ENCODE measurements around the gene PRKCSH.
"Not testable (repeated sequence)": the region's sequence is repeated elsewhere in the genome, so short reads cannot be mapped to it uniquely, and the experiment has no call there.

Gene PRKCSH

GRCh38 chr19:11450570-11451326 is 15.3 kb downstream of the PRKCSH start:
- DNase-seq (ENCODE audit: low spot score): no peak

- no peak for DNase-seq (ENCODE audit: low spot score)
Measured at GRCh38 chr19:11451327-11451870, 16.0 kb downstream of the PRKCSH start.

GRCh38 chr19:11451871-11452619 is 16.6 kb downstream of the PRKCSH start:
- DNase-seq (ENCODE audit: low spot score): no peak

GRCh38 chr19:11452620-11453310 is 17.3 kb downstream of the PRKCSH start:
- no peak for DNase-seq (ENCODE audit: low spot score)

- DNase-seq (ENCODE audit: low spot score): no peak
Measured at GRCh38 chr19:11453468-11454341, 18.3 kb downstream of the PRKCSH start.

- not testable (repeated sequence) for DNase-seq (ENCODE audit: low spot score)
Measured at GRCh38 chr19:11455233-11455554, 19.8 kb downstream of the PRKCSH start.

- no peak for DNase-seq (ENCODE audit: low spot score)
Measured at GRCh38 chr19:11456659-11457058, 21.2 kb downstream of the PRKCSH start.

- DNase-seq (ENCODE audit: low spot score): peak; percentile 95
Measured at GRCh38 chr19:11457115-11457514, 21.7 kb downstream of the PRKCSH start.

- no peak for DNase-seq (ENCODE audit: low spot score)
Measured at GRCh38 chr19:11457831-11458230, 22.4 kb downstream of the PRKCSH start.

- DNase-seq (ENCODE audit: low spot score): no peak
Measured at GRCh38 chr19:11458236-11458900, 22.9 kb downstream of the PRKCSH start.

- DNase-seq (ENCODE audit: low spot score): not testable (repeated sequence)
Measured at GRCh38 chr19:11458912-11459311, 23.5 kb downstream of the PRKCSH start.

GRCh38 chr19:11460207-11460606 is 24.8 kb downstream of the PRKCSH start:
- no peak for DNase-seq (ENCODE audit: low spot score)

GRCh38 chr19:11461453-11461852 is 26.0 kb downstream of the PRKCSH start:
- DNase-seq (ENCODE audit: low spot score): no peak

- no peak for DNase-seq (ENCODE audit: low spot score)
Measured at GRCh38 chr19:11463391-11463790, 28.0 kb downstream of the PRKCSH start.

GRCh38 chr19:11464333-11465265 is 29.2 kb downstream of the PRKCSH start:
- DNase-seq (ENCODE audit: low spot score): no peak

GRCh38 chr19:11465600-11465999 is 30.2 kb downstream of the PRKCSH start:
- no peak for DNase-seq (ENCODE audit: low spot score)

GRCh38 chr19:11468266-11468845 is 32.9 kb downstream of the PRKCSH start:
- DNase-seq (ENCODE audit: low spot score): not testable (repeated sequence)

- DNase-seq (ENCODE audit: low spot score): no peak
Measured at GRCh38 chr19:11473725-11474124, 38.3 kb downstream of the PRKCSH start.

GRCh38 chr19:11475343-11475742 is 39.9 kb downstream of the PRKCSH start:
- not testable (repeated sequence) for DNase-seq (ENCODE audit: low spot score)

- no peak for DNase-seq (ENCODE audit: low spot score)
Measured at GRCh38 chr19:11475861-11476260, 40.4 kb downstream of the PRKCSH start.

Measured in Ammon's horn (tissue), 1 donor.